Measurements from ENCODE around the gene HIGD1A. TPM values are rescaled to one million over a fixed set of nuclear protein-coding genes. Genes with fewer than 3 reads are reported as not detected.

Gene HIGD1A
- total and polyA plus RNA-seq, 9 of the 15 experiments (the other 6 are each of a cell fraction or from before 2014, with no cell fraction given), result 165 to 1,185 (median 333) TPM

DNA sequence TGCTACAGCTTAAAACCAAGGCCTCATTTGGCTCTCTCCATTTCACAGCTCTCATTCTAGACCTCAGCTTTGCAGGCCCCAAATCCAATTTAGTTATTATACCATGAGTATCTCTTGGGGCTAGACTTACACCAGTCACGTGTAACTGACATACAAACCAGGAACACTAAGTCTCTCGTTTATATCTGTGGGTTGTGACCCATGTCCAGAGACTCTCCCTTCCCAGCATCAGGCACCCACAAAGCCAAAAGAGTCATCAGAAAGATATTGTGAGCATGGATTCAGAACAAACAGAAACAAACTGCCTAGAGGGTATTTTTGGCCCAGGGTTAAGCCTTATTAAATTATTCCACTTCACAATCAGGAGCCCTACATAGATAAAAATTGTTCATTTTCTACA is 25.6 kb downstream of the HIGD1A start (continued):
- TF ChIP-seq, protein P1, sequence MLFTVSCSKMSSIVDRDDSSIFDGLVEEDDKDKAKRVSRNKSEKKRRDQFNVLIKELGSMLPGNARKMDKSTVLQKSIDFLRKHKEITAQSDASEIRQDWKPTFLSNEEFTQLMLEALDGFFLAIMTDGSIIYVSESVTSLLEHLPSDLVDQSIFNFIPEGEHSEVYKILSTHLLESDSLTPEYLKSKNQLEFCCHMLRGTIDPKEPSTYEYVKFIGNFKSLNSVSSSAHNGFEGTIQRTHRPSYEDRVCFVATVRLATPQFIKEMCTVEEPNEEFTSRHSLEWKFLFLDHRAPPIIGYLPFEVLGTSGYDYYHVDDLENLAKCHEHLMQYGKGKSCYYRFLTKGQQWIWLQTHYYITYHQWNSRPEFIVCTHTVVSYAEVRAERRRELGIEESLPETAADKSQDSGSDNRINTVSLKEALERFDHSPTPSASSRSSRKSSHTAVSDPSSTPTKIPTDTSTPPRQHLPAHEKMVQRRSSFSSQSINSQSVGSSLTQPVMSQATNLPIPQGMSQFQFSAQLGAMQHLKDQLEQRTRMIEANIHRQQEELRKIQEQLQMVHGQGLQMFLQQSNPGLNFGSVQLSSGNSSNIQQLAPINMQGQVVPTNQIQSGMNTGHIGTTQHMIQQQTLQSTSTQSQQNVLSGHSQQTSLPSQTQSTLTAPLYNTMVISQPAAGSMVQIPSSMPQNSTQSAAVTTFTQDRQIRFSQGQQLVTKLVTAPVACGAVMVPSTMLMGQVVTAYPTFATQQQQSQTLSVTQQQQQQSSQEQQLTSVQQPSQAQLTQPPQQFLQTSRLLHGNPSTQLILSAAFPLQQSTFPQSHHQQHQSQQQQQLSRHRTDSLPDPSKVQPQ (CRISPR knock-in tag; IDR thresholded peaks at IDR 0.05; ENCODE audit: borderline replicate concordance), result no peak
- TF ChIP-seq, protein P2, sequence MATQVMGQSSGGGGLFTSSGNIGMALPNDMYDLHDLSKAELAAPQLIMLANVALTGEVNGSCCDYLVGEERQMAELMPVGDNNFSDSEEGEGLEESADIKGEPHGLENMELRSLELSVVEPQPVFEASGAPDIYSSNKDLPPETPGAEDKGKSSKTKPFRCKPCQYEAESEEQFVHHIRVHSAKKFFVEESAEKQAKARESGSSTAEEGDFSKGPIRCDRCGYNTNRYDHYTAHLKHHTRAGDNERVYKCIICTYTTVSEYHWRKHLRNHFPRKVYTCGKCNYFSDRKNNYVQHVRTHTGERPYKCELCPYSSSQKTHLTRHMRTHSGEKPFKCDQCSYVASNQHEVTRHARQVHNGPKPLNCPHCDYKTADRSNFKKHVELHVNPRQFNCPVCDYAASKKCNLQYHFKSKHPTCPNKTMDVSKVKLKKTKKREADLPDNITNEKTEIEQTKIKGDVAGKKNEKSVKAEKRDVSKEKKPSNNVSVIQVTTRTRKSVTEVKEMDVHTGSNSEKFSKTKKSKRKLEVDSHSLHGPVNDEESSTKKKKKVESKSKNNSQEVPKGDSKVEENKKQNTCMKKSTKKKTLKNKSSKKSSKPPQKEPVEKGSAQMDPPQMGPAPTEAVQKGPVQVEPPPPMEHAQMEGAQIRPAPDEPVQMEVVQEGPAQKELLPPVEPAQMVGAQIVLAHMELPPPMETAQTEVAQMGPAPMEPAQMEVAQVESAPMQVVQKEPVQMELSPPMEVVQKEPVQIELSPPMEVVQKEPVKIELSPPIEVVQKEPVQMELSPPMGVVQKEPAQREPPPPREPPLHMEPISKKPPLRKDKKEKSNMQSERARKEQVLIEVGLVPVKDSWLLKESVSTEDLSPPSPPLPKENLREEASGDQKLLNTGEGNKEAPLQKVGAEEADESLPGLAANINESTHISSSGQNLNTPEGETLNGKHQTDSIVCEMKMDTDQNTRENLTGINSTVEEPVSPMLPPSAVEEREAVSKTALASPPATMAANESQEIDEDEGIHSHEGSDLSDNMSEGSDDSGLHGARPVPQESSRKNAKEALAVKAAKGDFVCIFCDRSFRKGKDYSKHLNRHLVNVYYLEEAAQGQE (IDR thresholded peaks at IDR 0.05; ENCODE audit: borderline replicate concordance), result no peak
- TF ChIP-seq, protein P2 (CRISPR knock-in tag; IDR thresholded peaks at IDR 0.05; ENCODE audit: low read depth), result no peak
- no peak for TF ChIP-seq SMARCC2 (IDR thresholded peaks at IDR 0.05; ENCODE audit: low read depth)
- no peak for TF ChIP-seq ZNF121 (CRISPR knock-in tag; conservative IDR thresholded peaks at IDR 0.05)
